ENCODE results near the gene CDKN1C.
"Not testable (repeated sequence)": the region's sequence is repeated elsewhere in the genome, so short reads cannot be mapped to it uniquely, and the experiment has no call there.

The CDKN1C gene

DNA sequence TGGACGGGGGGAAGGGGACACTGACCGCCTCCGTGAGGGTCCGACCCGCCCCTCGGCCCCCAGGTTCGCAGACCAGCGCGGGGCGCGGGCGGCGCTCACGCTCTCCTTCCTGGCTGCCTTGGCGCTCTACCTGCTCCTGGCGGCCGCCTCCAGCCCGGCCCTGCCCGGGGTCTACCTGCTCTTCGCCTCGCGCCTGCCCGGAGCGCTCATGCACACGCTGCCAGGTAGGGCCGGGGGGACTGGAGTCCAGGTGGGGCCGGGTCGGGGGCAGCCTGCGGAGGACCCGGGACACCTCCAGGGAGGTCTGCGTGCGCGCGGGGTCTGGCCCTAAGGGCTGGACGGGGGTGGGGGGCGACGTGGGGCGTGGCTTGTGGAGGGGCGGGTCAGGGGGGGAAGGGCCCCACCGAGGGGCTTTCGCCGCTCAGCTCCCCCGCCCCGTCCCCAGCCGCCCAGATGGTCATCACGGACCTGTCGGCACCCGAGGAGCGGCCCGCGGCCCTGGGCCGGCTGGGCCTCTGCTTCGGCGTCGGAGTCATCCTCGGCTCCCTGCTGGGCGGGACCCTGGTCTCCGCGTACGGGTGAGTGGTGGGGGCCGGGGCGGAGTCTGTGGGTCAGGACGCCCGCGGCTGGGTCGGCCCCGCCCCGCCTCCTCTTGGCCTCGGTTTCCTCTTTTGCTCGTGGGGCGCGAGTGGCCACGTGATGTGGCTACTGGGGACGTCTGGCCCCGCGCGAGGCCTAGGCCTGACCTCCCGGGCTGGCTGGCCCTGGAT is 23.7 kb upstream of the CDKN1C start:
- Histone ChIP-seq H3K27me3 (peaks cover 0 to 26% of the 10 kb centered on the region in 2 donors), H3K36me3 (no peaks in the 10 kb centered on the region), H3K27ac (no peak overlapping the region), H3K9me3 (no peaks in the 10 kb centered on the region), H3K4me1 (peaks cover 0 to 48% (median 7%) of the 10 kb centered on the region in 4 donors), H3K4me3 (no peak overlapping the region)
- DNase-seq, result no peak
- intact Hi-C loops (cut with DNase I; ENCODE audit: low total_unique reads), result loop anchor here (10.0 kb wide), 1 partner anchor 505 kb away; the partner anchor contains the start of gene TSSC4
- TF ChIP-seq, protein P1, sequence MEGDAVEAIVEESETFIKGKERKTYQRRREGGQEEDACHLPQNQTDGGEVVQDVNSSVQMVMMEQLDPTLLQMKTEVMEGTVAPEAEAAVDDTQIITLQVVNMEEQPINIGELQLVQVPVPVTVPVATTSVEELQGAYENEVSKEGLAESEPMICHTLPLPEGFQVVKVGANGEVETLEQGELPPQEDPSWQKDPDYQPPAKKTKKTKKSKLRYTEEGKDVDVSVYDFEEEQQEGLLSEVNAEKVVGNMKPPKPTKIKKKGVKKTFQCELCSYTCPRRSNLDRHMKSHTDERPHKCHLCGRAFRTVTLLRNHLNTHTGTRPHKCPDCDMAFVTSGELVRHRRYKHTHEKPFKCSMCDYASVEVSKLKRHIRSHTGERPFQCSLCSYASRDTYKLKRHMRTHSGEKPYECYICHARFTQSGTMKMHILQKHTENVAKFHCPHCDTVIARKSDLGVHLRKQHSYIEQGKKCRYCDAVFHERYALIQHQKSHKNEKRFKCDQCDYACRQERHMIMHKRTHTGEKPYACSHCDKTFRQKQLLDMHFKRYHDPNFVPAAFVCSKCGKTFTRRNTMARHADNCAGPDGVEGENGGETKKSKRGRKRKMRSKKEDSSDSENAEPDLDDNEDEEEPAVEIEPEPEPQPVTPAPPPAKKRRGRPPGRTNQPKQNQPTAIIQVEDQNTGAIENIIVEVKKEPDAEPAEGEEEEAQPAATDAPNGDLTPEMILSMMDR (IDR thresholded peaks at IDR 0.05), result no peak

DNA sequence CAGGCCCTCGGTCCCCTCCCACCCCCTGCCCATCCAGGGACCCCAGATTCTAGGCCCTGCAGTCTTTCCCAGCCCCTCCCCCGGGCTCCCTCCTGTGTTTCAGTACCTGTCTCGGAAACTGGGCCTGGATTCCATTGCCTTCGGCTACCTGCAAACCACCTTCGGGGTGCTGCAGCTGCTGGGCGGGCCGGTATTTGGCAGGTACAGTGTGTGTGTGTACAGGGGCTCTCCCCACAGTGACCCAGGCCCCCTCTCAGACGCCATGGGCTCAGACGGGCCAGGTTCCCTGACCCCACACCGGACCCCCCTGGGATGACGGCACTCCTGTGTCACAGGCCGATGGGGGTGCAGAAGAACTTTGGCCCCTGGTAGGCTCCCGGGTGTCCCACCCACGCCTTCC is 22.6 kb upstream of the CDKN1C start:
- DNase-seq, result no peak
- intact Hi-C loops (cut with DNase I; ENCODE audit: low total_unique reads), result loop anchor here (10.0 kb wide), 1 partner anchor 503 kb away; the partner anchor contains the start of gene TSSC4
- Histone ChIP-seq H3K4me3 (no peak overlapping the region), H3K36me3 (no peaks in the 10 kb centered on the region), H3K4me1 (peaks cover 0 to 49% (median 10%) of the 10 kb centered on the region in 4 donors), H3K9me3 (no peaks in the 10 kb centered on the region), H3K27ac (no peak overlapping the region), H3K27me3 (peaks cover 0 to 26% of the 10 kb centered on the region in 2 donors)
- TF ChIP-seq, protein P1 (IDR thresholded peaks at IDR 0.05), result no peak

DNA sequence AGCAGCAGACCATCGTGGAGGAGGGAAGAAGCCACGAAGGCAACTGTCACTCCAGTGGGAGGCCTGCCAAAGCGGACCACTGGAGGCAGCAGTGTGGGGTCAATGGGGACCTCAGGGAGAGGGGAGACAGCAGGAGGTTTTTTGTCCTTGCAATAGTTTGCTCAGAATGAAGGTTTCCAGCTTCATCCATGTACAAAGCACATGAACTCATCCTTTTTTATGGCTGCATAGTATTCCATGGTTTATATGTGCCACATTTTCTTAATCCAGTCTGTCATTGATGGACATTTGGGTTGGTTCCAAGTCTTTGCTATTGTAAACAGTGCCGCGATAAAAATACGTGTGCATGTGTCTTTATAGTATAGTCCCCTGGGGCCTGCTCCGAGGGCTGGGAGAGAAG is 19.7 kb upstream of the CDKN1C start:
- intact Hi-C loops (cut with DNase I; ENCODE audit: low total_unique reads), result loop anchor here (10.0 kb wide), 1 partner anchor 500 kb away; the partner anchor contains the start of gene TSSC4
- DNase-seq, H3K4me3 ChIP-seq, H3K36me3 ChIP-seq, H3K9me3 ChIP-seq, H3K27ac ChIP-seq: not testable (repeated sequence)
- Histone ChIP-seq H3K4me1 (peaks cover 0 to 47% (median 23%) of the 10 kb centered on the region in 4 donors), H3K27me3 (peaks cover 0 to 26% of the 10 kb centered on the region in 2 donors)

DNA sequence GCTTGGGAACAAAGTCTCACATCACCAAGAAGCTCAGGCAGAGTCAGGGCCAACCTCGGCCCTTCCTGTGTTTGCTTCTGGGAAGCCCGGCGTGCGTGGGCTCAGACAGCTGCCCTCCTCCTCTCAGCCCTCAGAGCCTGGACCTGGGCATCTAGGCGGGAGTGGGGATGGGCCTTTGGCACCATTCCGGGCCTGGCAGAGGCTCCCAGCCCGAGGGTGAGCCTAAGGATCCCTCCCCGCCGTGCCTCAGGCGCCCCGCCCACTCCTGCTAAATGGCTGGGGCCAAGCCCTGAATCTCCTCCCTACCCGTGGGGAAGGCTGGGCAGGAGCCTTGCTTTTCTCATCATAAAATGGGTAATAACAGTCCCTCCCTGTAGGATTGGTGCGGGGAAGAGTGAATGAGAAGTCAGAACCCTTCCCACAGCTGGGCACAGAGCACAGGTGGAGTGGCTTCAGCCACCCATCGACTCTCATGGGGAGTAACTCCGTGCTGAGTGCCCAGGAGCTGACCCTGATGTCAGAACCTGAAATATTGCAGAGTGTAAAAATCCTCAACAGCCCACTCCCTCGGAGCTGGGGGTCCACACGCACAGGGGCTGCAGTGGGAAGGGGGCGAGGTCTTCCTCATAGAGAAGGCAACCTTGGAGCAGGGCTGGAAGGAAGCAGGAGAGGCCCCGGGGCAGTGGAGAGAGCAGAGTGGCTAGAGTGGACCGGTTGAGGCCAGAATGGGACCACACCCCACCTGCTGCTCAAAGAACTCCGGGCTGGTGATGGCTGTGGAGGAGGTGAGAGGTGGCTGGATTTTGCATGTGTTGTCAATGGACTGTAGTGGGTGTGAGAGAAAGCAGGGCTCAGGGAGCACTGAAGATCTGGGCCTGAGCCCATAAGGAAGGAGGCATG is 18.8 kb upstream of the CDKN1C start:
- Histone ChIP-seq H3K27me3 (peaks cover 0 to 24% of the 10 kb centered on the region in 2 donors), H3K4me1 (peaks cover 0 to 47% (median 23%) of the 10 kb centered on the region in 4 donors), H3K27ac (no peak overlapping the region), H3K36me3 (no peaks in the 10 kb centered on the region), H3K9me3 (no peaks in the 10 kb centered on the region), H3K4me3 (no peak overlapping the region)
- TF ChIP-seq, protein P1 (IDR thresholded peaks at IDR 0.05), result no peak
- intact Hi-C loops (cut with DNase I; ENCODE audit: low total_unique reads), result loop anchor here (10.0 kb wide), 1 partner anchor 500 kb away; the partner anchor contains the start of gene TSSC4
- DNase-seq, result no peak

DNA sequence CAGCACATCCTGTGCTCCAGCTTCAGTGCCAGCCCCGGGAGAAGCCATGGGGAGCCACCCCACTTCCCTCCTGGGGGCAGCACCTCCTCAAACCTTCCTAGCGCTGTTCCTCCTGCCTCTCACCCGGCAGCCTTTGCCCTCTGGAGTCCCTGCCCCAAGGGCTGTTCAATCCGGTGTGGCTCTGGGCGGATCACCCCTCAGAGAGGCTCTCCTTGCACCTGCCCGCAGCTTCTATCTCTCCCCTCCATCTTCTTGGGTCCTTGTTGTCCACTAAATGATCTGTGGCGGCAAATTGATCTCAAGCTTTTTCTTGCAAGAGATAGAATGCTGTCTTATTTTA is 18.1 kb upstream of the CDKN1C start:
- intact Hi-C loops (cut with DNase I; ENCODE audit: low total_unique reads), result loop anchor here (10.0 kb wide), 1 partner anchor 499 kb away; the partner anchor contains the start of gene TSSC4
- no peaks in the 10 kb centered on the region for H3K36me3 ChIP-seq
- TF ChIP-seq, protein P1 (IDR thresholded peaks at IDR 0.05), result no peak
- no peaks in the 10 kb centered on the region for H3K9me3 ChIP-seq
- no peak overlapping the region for H3K4me3 ChIP-seq
- peaks cover 0 to 16% of the 10 kb centered on the region in 2 donors for H3K27me3 ChIP-seq
- no peak overlapping the region for H3K27ac ChIP-seq
- no peak for DNase-seq
- peaks cover 0 to 46% (median 21%) of the 10 kb centered on the region in 4 donors for H3K4me1 ChIP-seq

Data from tibial artery (tissue), 4 donors.